GM18867 (cell line): Measurements from ENCODE around the gene RABGEF1.
"Not testable (repeated sequence)": the region's sequence is repeated elsewhere in the genome, so short reads cannot be mapped to it uniquely, and the experiment has no call there.

ENCODE experiments used
- ATAC-seq: cut with Tn5 transposase; IDR thresholded peaks from one replicate; pipeline ENCODE4 v1.9.1; 2021; ENCODE audit warnings: mild to moderate bottlenecking, moderate library complexity; ENCODE audit not compliant: unreplicated experiment

RABGEF1 gene

GRCh38 chr7:66800591-66800990 lies 60.1 kb downstream of the RABGEF1 start:
- no peak for ATAC-seq

GRCh38 chr7:66804001-66804400 lies 63.5 kb downstream of the RABGEF1 start:
- ATAC-seq, result no peak

GRCh38 chr7:66807736-66808135 lies 67.2 kb downstream of the RABGEF1 start:
- ATAC-seq, result no peak

DNA sequence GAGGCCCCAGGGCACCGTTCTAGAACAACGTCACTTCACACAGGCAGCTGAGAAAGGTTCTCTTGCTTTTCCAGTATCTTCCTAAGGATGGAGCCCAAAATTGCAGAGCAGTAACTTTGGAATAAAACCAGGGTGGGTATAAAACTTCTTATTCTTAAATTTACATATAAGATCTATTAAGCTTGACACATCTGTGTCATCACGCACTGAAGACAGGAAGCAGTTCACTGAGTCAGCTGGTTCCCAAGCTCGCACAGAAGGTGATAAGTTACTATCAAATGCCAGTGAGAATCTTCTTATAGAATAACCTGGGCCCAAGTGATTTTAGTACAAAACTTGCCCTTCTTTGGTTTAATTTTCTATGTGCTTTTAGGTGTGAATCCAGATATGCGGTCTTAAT lies 70.2 kb downstream of the RABGEF1 start:
- ATAC-seq, result no peak

GRCh38 chr7:66815186-66815875 lies 74.8 kb downstream of the RABGEF1 start:
- ATAC-seq, result not testable (repeated sequence)

- ATAC-seq, result no peak
Measured at GRCh38 chr7:66815951-66816350, 75.4 kb downstream of the RABGEF1 start.

DNA sequence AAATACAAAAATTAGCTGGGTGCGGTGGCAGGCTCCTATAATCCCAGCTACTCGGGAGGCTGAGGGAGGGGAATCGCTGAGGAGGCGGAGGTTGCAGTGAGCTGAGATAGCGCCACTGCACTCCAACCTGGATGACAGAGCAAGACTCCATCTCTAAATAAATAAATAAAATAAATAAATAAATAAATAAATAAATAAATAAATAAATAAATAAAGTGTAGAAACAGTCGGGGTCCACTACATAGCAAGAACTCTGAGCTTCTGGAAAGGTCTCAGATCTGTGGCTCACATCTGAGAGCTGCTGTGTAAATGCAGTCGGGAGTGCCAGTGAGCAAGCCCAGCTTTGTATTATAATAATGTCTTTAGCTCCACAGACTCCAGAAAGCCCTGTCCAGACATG lies 76.1 kb downstream of the RABGEF1 start:
- not testable (repeated sequence) for ATAC-seq

GRCh38 chr7:66817208-66817795 lies 76.8 kb downstream of the RABGEF1 start:
- ATAC-seq, result not testable (repeated sequence)

DNA sequence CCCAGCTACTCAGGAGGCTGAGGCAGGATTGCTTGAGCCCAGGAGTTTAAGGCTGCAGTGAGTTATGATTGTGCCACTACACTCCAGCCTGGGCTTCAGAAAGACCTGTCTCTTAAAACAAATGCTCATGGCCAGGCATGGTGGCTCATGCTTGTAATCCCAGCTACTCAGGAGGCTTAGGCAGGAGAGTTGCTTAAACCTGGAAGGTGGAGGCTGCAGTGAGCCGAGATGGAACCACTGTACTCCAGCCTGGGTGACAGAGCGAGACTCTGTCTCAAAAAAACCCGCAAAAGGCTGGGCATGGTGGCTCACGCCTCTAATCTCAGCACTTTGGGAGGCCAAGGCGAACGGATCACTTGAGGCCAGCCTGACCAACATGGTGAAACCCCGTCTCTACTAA lies 77.4 kb downstream of the RABGEF1 start:
- not testable (repeated sequence) for ATAC-seq

GRCh38 chr7:66824041-66824440 lies 83.5 kb downstream of the RABGEF1 start:
- ATAC-seq, result no peak

- not testable (repeated sequence) for ATAC-seq
Measured at GRCh38 chr7:66825538-66825937, 85.0 kb downstream of the RABGEF1 start.

GRCh38 chr7:66826649-66827048 lies 86.1 kb downstream of the RABGEF1 start:
- ATAC-seq, result no peak

GRCh38 chr7:66830976-66831375 lies 90.4 kb downstream of the RABGEF1 start:
- ATAC-seq, result not testable (repeated sequence)

DNA sequence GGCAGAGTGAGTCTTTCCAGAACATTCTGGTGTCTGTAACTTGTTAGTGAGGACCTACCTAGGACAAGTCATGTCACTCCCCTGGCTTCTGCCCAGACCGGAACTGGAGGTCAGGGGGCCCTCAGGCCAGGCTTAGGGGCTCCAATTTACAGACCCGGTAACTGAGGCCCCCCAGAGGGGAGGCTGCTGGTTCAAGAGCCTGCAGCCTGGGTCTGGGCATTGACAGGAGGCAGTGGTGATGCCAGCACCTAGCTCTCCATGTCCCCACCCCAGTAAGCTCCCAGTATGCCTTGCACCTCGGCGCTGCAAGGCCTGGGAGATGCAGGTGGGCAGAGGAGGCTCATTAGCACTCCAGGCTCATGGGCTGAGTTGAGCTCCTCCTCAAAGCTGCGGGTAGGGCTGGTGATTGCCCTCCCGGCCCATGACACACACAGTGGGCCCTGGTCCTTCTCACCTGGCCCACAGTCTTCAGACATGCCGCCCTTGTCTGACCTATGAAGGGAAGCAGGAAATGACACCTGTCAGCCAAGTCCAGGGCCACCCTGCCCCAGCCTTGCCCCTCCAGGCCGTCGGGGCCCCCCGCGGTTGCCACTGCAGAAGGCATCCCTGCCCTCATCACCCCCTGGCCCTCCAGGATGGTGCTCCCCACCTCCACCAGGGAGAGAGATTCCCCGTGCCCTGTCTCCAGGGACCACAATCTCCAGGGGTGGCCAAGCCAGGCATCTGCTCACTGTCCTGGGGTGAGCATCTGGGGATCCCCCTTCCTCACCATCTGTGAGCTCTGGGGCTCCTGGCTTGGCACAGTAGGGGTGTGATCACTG lies 92.2 kb downstream of the RABGEF1 start:
- ATAC-seq, result no peak

- no peak for ATAC-seq
Measured at GRCh38 chr7:66837007-66837406, 96.5 kb downstream of the RABGEF1 start.

DNA sequence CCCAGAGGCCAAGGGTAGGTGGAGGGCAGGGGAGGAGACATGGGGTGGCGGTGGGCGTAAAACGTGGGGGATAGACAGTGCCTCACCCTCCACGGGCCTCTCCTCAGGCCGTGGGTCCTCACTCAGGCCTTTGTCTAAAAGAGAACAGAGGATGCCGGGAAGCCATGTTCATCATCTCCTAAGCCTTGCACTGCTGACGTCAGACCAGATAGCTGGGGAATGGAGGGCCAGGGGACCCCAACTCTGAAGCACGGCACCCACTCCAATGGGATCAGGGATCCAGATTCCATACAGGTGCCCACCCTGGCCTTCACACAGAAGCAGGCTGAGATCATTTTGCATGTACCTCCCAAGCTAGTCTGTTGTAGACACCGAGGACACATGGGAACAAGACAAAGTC lies 97.1 kb downstream of the RABGEF1 start:
- ATAC-seq, result no peak

GRCh38 chr7:66839814-66840213 lies 99.3 kb downstream of the RABGEF1 start:
- ATAC-seq, result no peak

- ATAC-seq, result no peak
Measured at GRCh38 chr7:66840316-66840715, 99.8 kb downstream of the RABGEF1 start.

GRCh38 chr7:66841898-66842297 lies 101.4 kb downstream of the RABGEF1 start:
- ATAC-seq, result no peak

- not testable (repeated sequence) for ATAC-seq
Measured at GRCh38 chr7:66843492-66843891, 103.0 kb downstream of the RABGEF1 start.

- ATAC-seq, result peak; percentile 93
Measured at GRCh38 chr7:66844552-66845378, 104.2 kb downstream of the RABGEF1 start.
